Measurements from ENCODE around the gene CD96.

DNA sequence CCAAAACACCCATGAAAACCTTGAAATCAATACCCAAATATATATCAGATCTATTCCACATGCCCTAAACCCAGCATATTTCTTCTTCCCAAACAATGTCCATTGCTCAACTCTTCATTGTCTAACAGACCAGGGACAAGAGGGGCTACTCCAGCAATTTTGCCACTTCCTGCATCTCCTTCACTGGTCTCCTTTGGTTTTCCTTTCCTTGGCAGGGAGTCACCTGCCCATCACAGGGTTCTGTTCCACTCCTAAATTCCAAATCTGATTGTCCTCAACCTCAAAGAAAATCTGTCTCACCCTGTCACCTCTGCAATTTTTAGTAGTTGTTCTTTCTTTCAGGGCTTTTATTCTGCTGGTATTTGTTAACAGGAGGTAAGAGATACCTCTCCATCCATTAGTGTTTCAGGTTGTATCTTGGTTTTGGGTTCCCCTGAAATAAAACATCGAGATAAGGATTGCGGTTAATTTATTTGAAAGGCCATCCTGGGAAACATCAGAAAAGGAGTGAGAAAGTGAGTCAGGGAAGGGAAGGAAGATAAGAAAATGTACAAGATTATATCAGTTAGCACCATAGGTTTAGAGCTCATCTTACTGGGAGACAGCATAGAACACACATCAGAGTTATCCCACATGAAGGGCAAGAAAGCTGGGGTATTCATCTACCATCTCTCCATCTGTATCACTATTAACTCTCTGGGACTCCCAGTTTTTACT, 39.6 kb downstream of the CD96 start:
- TF ChIP-seq, protein P1, sequence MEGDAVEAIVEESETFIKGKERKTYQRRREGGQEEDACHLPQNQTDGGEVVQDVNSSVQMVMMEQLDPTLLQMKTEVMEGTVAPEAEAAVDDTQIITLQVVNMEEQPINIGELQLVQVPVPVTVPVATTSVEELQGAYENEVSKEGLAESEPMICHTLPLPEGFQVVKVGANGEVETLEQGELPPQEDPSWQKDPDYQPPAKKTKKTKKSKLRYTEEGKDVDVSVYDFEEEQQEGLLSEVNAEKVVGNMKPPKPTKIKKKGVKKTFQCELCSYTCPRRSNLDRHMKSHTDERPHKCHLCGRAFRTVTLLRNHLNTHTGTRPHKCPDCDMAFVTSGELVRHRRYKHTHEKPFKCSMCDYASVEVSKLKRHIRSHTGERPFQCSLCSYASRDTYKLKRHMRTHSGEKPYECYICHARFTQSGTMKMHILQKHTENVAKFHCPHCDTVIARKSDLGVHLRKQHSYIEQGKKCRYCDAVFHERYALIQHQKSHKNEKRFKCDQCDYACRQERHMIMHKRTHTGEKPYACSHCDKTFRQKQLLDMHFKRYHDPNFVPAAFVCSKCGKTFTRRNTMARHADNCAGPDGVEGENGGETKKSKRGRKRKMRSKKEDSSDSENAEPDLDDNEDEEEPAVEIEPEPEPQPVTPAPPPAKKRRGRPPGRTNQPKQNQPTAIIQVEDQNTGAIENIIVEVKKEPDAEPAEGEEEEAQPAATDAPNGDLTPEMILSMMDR (conservative IDR thresholded peaks at IDR 0.05 in 1 of 2, IDR thresholded peaks at IDR 0.05 in 1 of 2; ENCODE audit: extremely low read depth in 1 of 2, insufficient read depth in 1 of 2, low read depth in 1 of 2, low read length in 2 of 2): no peak
- no peak for TF ChIP-seq EZH2 (IDR thresholded peaks at IDR 0.05; ENCODE audit: borderline replicate concordance, low read length)
